Measurements from ENCODE around the gene UGGT2. TPM values are rescaled to one million over a fixed set of nuclear protein-coding genes. Genes with fewer than 3 reads are reported as not detected.
"Not testable (repeated sequence)": the region's sequence is repeated elsewhere in the genome, so short reads cannot be mapped to it uniquely, and the experiment has no call there.

The UGGT2 gene
- total RNA-seq, 1 donor from 2014 or later: 35.3 TPM

GRCh38 chr13:95903569-95903968 lies 149.6 kb downstream of the UGGT2 start:
- DNase-seq (ENCODE audit: low read depth in 2 of 2): no peak

GRCh38 chr13:95902741-95903140 lies 150.5 kb downstream of the UGGT2 start:
- no peak for DNase-seq (ENCODE audit: low read depth in 2 of 2)

DNA sequence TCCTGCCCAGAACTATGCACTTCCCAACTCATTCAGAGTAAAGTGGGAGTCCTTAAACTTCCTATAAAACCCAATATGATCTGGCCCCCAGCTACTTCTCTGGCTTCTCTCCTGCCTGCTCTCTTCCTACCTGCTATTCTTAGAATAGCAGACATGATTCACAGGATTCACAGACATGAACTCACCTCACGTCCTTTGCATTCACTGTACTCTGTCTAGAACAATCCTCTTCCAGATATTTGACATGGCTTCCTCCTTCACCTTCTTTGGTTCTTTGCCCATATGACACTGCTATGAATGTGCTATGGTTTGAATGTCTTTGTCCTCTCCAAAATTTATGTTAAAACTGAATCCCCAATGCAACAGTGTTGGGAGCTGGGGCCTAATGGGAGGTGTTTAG lies 154.9 kb downstream of the UGGT2 start:
- DNase-seq (ENCODE audit: low read depth in 2 of 2): no peak

DNA sequence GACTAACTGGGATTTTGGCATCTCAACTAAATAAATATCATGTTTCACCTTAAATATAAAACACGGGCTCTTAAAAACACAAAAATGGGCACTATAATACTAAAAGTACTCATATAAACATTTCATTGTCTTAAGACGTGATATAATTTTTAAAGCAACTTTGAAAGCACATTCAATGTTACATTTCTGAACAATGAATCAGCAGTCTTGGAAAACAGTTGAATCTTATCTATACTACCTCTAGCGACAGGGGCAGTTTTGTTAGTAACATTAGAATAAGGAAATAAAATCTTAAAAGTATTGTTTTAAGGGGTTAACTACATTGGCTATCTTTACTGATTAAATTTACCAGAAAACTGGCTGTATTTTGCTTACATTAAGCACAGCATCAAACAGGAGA lies 156.9 kb downstream of the UGGT2 start:
- DNase-seq (ENCODE audit: low read depth in 2 of 2): peak in 1 of 2 donors; percentile 25

GRCh38 chr13:95893861-95894260 lies 159.3 kb downstream of the UGGT2 start:
- no peak for DNase-seq (ENCODE audit: low read depth in 2 of 2)

DNA sequence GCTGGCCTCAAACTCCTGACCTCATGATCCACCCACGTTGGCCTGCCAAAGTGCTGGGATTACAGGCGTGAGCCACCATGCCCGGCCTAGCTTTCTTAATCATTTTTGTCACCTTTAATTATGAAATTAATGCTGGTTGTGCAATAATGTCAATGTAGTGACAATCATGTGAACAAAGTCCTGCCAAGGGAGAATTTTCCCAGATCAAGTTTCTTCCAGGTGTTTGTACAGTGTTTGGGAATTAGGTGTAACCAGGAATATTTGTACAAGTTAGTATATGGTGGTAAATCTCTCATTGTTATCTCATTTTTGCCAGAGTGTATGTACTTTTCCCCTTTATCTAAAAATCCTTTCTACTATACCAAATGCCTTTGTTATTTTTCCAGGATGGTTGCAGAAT lies 171.1 kb downstream of the UGGT2 start:
- DNase-seq (ENCODE audit: low read depth in 2 of 2): no peak

DNA sequence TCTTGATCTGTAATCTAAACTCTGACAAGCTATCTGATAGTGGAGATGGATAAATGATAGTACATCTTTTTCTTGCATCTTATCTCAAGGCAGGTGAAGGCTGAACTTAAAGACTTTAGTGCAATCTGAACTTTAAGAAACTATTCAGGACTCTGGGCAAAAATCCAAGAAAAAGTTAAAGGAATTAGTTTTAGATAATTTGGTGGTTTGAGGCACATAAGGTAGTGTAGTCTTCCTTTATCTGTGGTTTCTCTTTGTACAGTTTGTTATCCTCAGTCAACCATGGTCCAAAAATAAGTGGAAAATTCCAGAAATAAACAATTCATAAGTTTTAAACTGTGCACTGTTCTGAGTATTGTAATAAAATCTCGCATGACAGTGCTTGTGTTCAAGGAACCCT lies 172.9 kb downstream of the UGGT2 start:
- DNase-seq (ENCODE audit: low read depth in 2 of 2): no peak

- DNase-seq (ENCODE audit: low read depth in 2 of 2): no peak
Observed at GRCh38 chr13:95874286-95874685, 178.9 kb downstream of the UGGT2 start.

GRCh38 chr13:95870421-95870820 lies 182.8 kb downstream of the UGGT2 start:
- no peak for DNase-seq (ENCODE audit: low read depth in 2 of 2)

- DNase-seq (ENCODE audit: low read depth in 2 of 2): no peak
Observed at GRCh38 chr13:95865080-95865615, 188.1 kb downstream of the UGGT2 start.

DNA sequence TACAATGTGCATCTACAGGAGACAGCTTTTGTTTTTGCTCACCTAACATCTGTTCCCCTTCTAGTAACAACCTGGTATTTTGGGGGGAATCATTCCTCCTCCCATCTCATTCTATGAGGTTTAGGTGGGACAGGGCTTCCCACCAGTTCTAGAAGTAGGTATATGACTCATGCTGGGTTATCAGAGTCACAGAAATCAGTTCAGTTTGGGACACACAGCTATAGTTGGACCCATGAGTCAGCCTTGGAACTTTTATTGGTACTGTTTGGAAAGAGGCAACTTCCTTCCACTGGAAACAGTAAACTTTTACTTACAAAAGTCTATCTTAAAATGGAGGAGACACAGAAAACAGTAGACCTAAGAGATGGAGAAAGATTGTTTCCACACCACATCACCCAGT lies 190.8 kb downstream of the UGGT2 start:
- peak in 1 of 2 donors; percentile 5 for DNase-seq (ENCODE audit: low read depth in 2 of 2)

DNA sequence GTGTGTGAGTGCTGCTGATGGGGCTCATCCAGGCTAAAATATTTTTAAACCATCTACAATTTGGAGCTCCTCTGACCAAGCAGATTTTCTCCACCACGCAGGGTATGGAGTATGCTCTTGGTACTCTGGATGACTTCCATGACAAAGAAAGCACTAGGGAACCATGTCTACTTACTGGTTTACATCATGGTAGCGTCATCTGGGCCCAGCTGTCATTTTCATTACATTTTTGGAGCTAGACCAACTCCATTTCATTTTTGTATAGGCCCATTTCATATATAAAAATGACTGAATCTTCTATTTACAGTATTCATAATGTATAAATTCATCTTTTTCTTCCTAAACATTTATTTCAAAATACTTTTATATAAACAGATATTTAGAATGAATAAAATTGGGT lies 191.9 kb downstream of the UGGT2 start:
- no peak for DNase-seq (ENCODE audit: low read depth in 2 of 2)

GRCh38 chr13:95858286-95859075 lies 194.7 kb downstream of the UGGT2 start:
- peak; percentile 64 to 84 for DNase-seq (ENCODE audit: low read depth in 2 of 2)

- DNase-seq (ENCODE audit: low read depth in 2 of 2): not testable (repeated sequence)
Observed at GRCh38 chr13:95845656-95846055, 207.5 kb downstream of the UGGT2 start.

- DNase-seq (ENCODE audit: low read depth in 2 of 2): no peak
Observed at GRCh38 chr13:95842898-95843297, 210.3 kb downstream of the UGGT2 start.

GRCh38 chr13:95841894-95842293 lies 211.3 kb downstream of the UGGT2 start:
- DNase-seq (ENCODE audit: low read depth in 2 of 2): no peak

- peak; percentile 70 to 73 for DNase-seq (ENCODE audit: low read depth in 2 of 2)
Observed at GRCh38 chr13:95834134-95834765, 219.0 kb downstream of the UGGT2 start.

- DNase-seq (ENCODE audit: low read depth in 2 of 2): peak; percentile 1 to 77
Observed at GRCh38 chr13:95833719-95834118, 219.5 kb downstream of the UGGT2 start.

DNA sequence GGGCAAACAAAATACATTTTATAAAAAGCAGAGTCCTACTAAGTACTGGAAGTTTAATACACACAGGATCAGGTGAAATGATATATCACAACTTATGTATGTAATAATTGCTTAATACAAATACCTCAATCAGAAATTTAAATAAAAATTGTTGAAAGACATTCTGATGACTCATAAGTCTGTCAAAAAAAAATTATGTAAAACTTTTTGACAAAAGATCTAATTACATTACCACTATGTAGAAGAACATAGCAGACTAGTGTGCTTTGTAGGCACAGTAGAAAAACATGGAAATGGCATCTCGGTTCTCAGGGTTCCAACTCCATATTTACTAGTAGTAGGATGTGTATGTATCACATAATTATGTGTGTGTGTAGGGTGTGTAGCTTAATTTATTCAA lies 220.1 kb downstream of the UGGT2 start:
- DNase-seq (ENCODE audit: low read depth in 2 of 2): no peak

- DNase-seq (ENCODE audit: low read depth in 2 of 2): no peak
Observed at GRCh38 chr13:95822303-95822702, 230.9 kb downstream of the UGGT2 start.

DNA sequence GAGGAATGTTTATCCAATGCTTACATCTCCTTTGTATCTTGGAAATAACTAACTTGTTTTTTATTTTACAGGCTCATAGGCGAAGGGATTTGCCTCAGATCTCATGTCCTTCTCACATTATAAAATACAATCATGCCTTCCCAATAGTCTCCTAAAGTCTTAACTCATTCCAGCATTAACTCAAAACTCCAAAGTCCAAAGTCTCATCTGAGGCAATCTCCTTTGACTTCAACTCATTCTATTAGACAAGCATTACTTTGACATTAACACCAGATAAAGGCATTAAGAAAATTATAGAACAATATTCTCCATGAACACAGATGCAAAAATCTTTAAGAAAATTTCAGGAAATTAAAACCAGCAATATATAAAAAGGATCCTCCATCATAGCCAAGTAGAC lies 238.7 kb downstream of the UGGT2 start:
- no peak for DNase-seq (ENCODE audit: low read depth in 2 of 2)

- DNase-seq (ENCODE audit: low read depth in 2 of 2): no peak
Observed at GRCh38 chr13:95813139-95813538, 240.1 kb downstream of the UGGT2 start.

DNA sequence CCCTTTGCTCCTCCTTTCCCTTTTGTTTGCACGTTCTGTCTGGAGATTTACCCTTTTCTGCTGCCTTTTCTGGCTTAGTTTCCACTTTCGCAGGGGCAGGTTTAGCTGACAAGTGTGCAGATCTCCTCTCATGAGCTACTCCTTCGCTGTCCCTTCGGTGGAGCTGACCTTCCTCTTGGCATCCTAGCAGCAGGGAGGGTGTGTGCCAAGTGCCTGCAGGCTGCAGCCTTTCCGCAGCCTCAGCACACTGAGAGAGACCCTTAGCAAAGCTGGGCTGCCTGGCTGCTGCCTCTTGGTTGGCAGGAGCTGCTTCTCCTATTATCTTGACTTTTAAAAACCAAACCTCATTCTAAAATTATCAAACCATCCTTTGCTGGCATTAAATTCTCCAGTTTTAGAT lies 243.8 kb downstream of the UGGT2 start:
- DNase-seq (ENCODE audit: low read depth in 2 of 2): no peak
